Naive thymus-derived CD4-positive, alpha-beta T cell (primary cell): ENCODE results near the gene SDC3. TPM values are rescaled to one million over a fixed set of nuclear protein-coding genes. Genes with fewer than 3 reads are reported as not detected.

Experiments
- ATAC-seq: fragments of 150-1000 bp; cut with Tn5 transposase; 2 replicates; pipeline ENCODE4 v1.10.0; 2021; ENCODE audit warnings: mild to moderate bottlenecking, moderate library complexity
- CTCF ChIA-PET: fragments of 350-600 bp; sonication (Branson Sonifier 250); formaldehyde crosslinking; loops from one replicate; lab custom pipeline; 2021; ENCODE audit warnings: antibody characterized with exemption; lab: Charles Lee
- POLR2A ChIA-PET: fragments of 350-600 bp; sonication (Branson Sonifier 250); formaldehyde crosslinking; loops from one replicate; lab custom pipeline; 2021; ENCODE audit warnings: antibody characterized with exemption, inconsistent platforms; lab: Charles Lee
- DNase-seq, 9 donors: peaks; one replicate each; pipeline versions ENCODE4 v3.0.0 to v3.0.0-alpha.2; 2020 to 2022; ENCODE audit warnings: mixed read lengths in 1 of 9
- H3K27ac ChIP-seq: one replicate; pipeline ENCODE4 v1.7.0; 2013; ENCODE audit warnings: mild to moderate bottlenecking, low read depth, low read length, moderate library complexity
- H3K27me3 ChIP-seq, 2 donors: one replicate each; pipeline ENCODE4 v1.7.0; 2013; ENCODE audit warnings: low read length in 2 of 2, mild to moderate bottlenecking in 2 of 2, moderate library complexity in 2 of 2; ENCODE audit not compliant: control insufficient read depth in 2 of 2, insufficient read depth in 2 of 2
- H3K36me3 ChIP-seq, 3 experiments: 1 replicate in 2 of 3; 2 replicates in 1 of 3; pipeline ENCODE4 v1.7.0; 2013; ENCODE audit warnings: low read length in 3 of 3, mild to moderate bottlenecking in 3 of 3, moderate library complexity in 1 of 3; ENCODE audit not compliant: insufficient read depth in 3 of 3, control insufficient read depth in 2 of 3
- H3K4me1 ChIP-seq, 2 donors: one replicate each; pipeline ENCODE4 v1.7.0; 2013; ENCODE audit warnings: low read length in 2 of 2, mild to moderate bottlenecking in 2 of 2, moderate library complexity in 1 of 2; ENCODE audit not compliant: control insufficient read depth in 2 of 2, insufficient read depth in 2 of 2
- H3K4me3 ChIP-seq: 2 replicates; pipeline ENCODE4 v1.7.0; 2013; ENCODE audit warnings: mild to moderate bottlenecking, low read length
- H3K9me3 ChIP-seq, 3 experiments: 1 replicate in 2 of 3; 2 replicates in 1 of 3; pipeline ENCODE4 v1.7.0; 2013; ENCODE audit warnings: low read length in 3 of 3; ENCODE audit not compliant: control insufficient read depth in 2 of 3
- H3K27ac Mint-ChIP-seq, 9 donors: one replicate each; pipeline ENCODE4 v1.8.0; 2020 to 2022; ENCODE audit warnings: mixed read lengths in 9 of 9, mild to moderate bottlenecking in 8 of 9, moderate library complexity in 5 of 9, inconsistent platforms in 2 of 9
- H3K27me3 Mint-ChIP-seq, 5 donors: one replicate each; pipeline ENCODE4 v1.8.0; 2021 to 2022; ENCODE audit warnings: mixed read lengths in 5 of 5, mild to moderate bottlenecking in 1 of 5
- H3K36me3 Mint-ChIP-seq, 5 donors: one replicate each; pipeline ENCODE4 v1.8.0; 2020 to 2022; ENCODE audit warnings: mixed read lengths in 5 of 5, mild to moderate bottlenecking in 3 of 5, inconsistent platforms in 1 of 5
- H3K4me1 Mint-ChIP-seq, 7 donors: one replicate each; pipeline ENCODE4 v1.8.0; 2020 to 2022; ENCODE audit warnings: mixed read lengths in 7 of 7, mild to moderate bottlenecking in 3 of 7, inconsistent platforms in 1 of 7
- H3K4me3 Mint-ChIP-seq, 10 donors: one replicate each; pipeline ENCODE4 v1.8.0; 2020 to 2022; ENCODE audit warnings: mild to moderate bottlenecking in 10 of 10, mixed read lengths in 10 of 10, moderate library complexity in 6 of 10, inconsistent platforms in 2 of 10
- H3K9me3 Mint-ChIP-seq, 11 donors: one replicate each; pipeline ENCODE4 v1.8.0; 2020 to 2022; ENCODE audit warnings: mixed read lengths in 11 of 11, mild to moderate bottlenecking in 4 of 11, inconsistent platforms in 1 of 11, moderate library complexity in 1 of 11
- intact Hi-C, 2 donors: fragments of 100-400 bp; cut with micrococcal nuclease; formaldehyde crosslinking; loops; one replicate each; pipeline ENCODE4 v1.15.1; 2023
- polyA plus RNA-seq, 2 donors: library from polyadenylated mRNA; unstranded; fragments of 300-500 nt; fragmentation: Illumina TruSeq; gene quantifications; one replicate each; pipeline ENCODE4 v1.2.3, GENCODE V29; 2021
- total RNA-seq, 6 experiments: library from RNA in 5 of 6; stranded (reverse) in 5 of 6; gene quantifications; 1 replicate in 5 of 6; 2 replicates in 1 of 6; pipeline ENCODE4 v1.2.3 and lab custom pipeline; 2021 to 2026

The SDC3 gene
- total and polyA plus RNA-seq, 7 experiments from 2014 or later: 0.07 to 0.42 (median 0.27) TPM; not detected in 1

- Mint-ChIP-seq H3K36me3 (peaks cover 0 to 5% (median 0%) of the 10 kb centered on the region in 5 donors), H3K27me3 (peaks cover 61 to 75% (median 63%) of the 10 kb centered on the region in 5 donors), H3K27ac (peak overlapping the region in 2 of 9 donors; percentile 21 to 69), H3K9me3 (no peaks in the 10 kb centered on the region), H3K4me3 (peak overlapping the region; percentile 18 to 82 (median 74)), H3K4me1 (peaks cover 9 to 24% (median 15%) of the 10 kb centered on the region in 7 donors)
- no peaks in the 10 kb centered on the region for H3K9me3 ChIP-seq
- ChIA-PET CTCF (no interaction called here), POLR2A (no interaction called here)
- DNase-seq: peak in 6 of 9 donors; percentile 2 to 66 (median 10)
- no peak overlapping the region for H3K4me3 ChIP-seq
- H3K4me1 ChIP-seq: peaks cover 0 to 10% of the 10 kb centered on the region in 2 donors
- intact Hi-C loops: no loop called here
- peaks cover 9 to 13% of the 10 kb centered on the region in 2 donors for H3K27me3 ChIP-seq
- H3K36me3 ChIP-seq: no peaks in the 10 kb centered on the region
- no peak overlapping the region for H3K27ac ChIP-seq
- ATAC-seq: peak; percentile 85
Observed at GRCh38 chr1:30823969-30824735, 84.4 kb downstream of the SDC3 start.

- no peak for DNase-seq
- Histone ChIP-seq H3K4me3 (no peak overlapping the region), H3K36me3 (no peaks in the 10 kb centered on the region), H3K27ac (no peak overlapping the region), H3K4me1 (peaks cover 0 to 10% of the 10 kb centered on the region in 2 donors), H3K9me3 (no peaks in the 10 kb centered on the region), H3K27me3 (peaks cover 9 to 13% of the 10 kb centered on the region in 2 donors)
- no peak for ATAC-seq
- Mint-ChIP-seq H3K9me3 (no peaks in the 10 kb centered on the region), H3K4me3 (peak overlapping the region in 5 of 10 donors; percentile 69 to 82 (median 79)), H3K27ac (no peak overlapping the region), H3K4me1 (peaks cover 9 to 24% (median 15%) of the 10 kb centered on the region in 7 donors), H3K36me3 (peaks cover 0 to 5% (median 0%) of the 10 kb centered on the region in 5 donors), H3K27me3 (peaks cover 59 to 80% (median 64%) of the 10 kb centered on the region in 5 donors)
- CTCF ChIA-PET: no interaction called here
- POLR2A ChIA-PET: no interaction called here
- intact Hi-C loops: no loop called here
Observed at GRCh38 chr1:30823627-30823968, 85.0 kb downstream of the SDC3 start.

- Mint-ChIP-seq H3K9me3 (no peaks in the 10 kb centered on the region), H3K27me3 (peaks cover 59 to 82% (median 64%) of the 10 kb centered on the region in 5 donors), H3K4me1 (peaks cover 9 to 24% (median 15%) of the 10 kb centered on the region in 7 donors), H3K36me3 (peaks cover 0 to 5% (median 0%) of the 10 kb centered on the region in 5 donors), H3K4me3 (peak overlapping the region in 1 of 10 donors; percentile 78), H3K27ac (peak overlapping the region in 1 of 9 donors; percentile 4)
- DNase-seq (no peak), ATAC-seq (peak; percentile 53)
- CTCF ChIA-PET: no interaction called here
- POLR2A ChIA-PET: no interaction called here
- Histone ChIP-seq H3K36me3 (no peaks in the 10 kb centered on the region), H3K27ac (no peak overlapping the region), H3K9me3 (no peaks in the 10 kb centered on the region), H3K4me3 (no peak overlapping the region), H3K27me3 (peaks cover 9 to 13% of the 10 kb centered on the region in 2 donors), H3K4me1 (peaks cover 0 to 10% of the 10 kb centered on the region in 2 donors)
- intact Hi-C loops: no loop called here
Observed at GRCh38 chr1:30822966-30823581, 85.5 kb downstream of the SDC3 start.

- Mint-ChIP-seq H3K9me3 (peaks cover 0 to 1% (median 0%) of the 10 kb centered on the region in 11 donors), H3K36me3 (peaks cover 0 to 5% (median 0%) of the 10 kb centered on the region in 5 donors), H3K4me3 (no peak overlapping the region), H3K27me3 (peaks cover 66 to 80% (median 74%) of the 10 kb centered on the region in 5 donors), H3K4me1 (peaks cover 9 to 24% (median 15%) of the 10 kb centered on the region in 7 donors), H3K27ac (no peak overlapping the region)
- Histone ChIP-seq H3K36me3 (no peaks in the 10 kb centered on the region), H3K27me3 (peaks cover 9 to 13% of the 10 kb centered on the region in 2 donors), H3K4me1 (peaks cover 0 to 10% of the 10 kb centered on the region in 2 donors), H3K4me3 (no peak overlapping the region), H3K27ac (no peak overlapping the region), H3K9me3 (no peaks in the 10 kb centered on the region)
- ChIA-PET POLR2A (no interaction called here), CTCF (interaction anchor here (0.6 kb wide), 1 partner anchor 187 kb away, joined by 3 read pairs; no protein-coding TSS in a partner anchor)
- DNase-seq (no peak), ATAC-seq (no peak)
- intact Hi-C loops: no loop called here
Observed at GRCh38 chr1:30822006-30822405, 86.6 kb downstream of the SDC3 start.

GRCh38 chr1:30820299-30820698 is 88.3 kb downstream of the SDC3 start:
- ChIA-PET CTCF (no interaction called here), POLR2A (no interaction called here)
- peaks cover 9 to 13% of the 10 kb centered on the region in 2 donors for H3K27me3 ChIP-seq
- H3K27ac ChIP-seq: no peak overlapping the region
- Mint-ChIP-seq H3K4me3 (no peak overlapping the region), H3K27ac (no peak overlapping the region), H3K27me3 (peaks cover 65 to 78% (median 69%) of the 10 kb centered on the region in 5 donors), H3K9me3 (peaks cover 0 to 2% (median 0%) of the 10 kb centered on the region in 11 donors), H3K36me3 (peaks cover 0 to 5% (median 0%) of the 10 kb centered on the region in 5 donors), H3K4me1 (peaks cover 9 to 22% (median 13%) of the 10 kb centered on the region in 7 donors)
- DNase-seq: no peak
- ATAC-seq: no peak
- peaks cover 0 to 10% of the 10 kb centered on the region in 2 donors for H3K4me1 ChIP-seq
- no peak overlapping the region for H3K4me3 ChIP-seq
- no peaks in the 10 kb centered on the region for H3K9me3 ChIP-seq
- no peaks in the 10 kb centered on the region for H3K36me3 ChIP-seq
- intact Hi-C loops: no loop called here
